H1 (cell line): Measurements from ENCODE around the gene CXCR4. TPM values are rescaled to one million over a fixed set of nuclear protein-coding genes. Genes with fewer than 3 reads are reported as not detected.

Experiments
- CTCF ChIA-PET: fragments of 300-600 bp; sonication (Branson Sonifier 250); formaldehyde crosslinking; loops from one replicate; lab custom pipeline; 2021; ENCODE audit not compliant: partially characterized antibody; lab: Charles Lee
- POLR2A ChIA-PET: fragments of 300-600 bp; sonication (Branson Sonifier 250); formaldehyde crosslinking; loops from one replicate; lab custom pipeline; 2021; ENCODE audit warnings: inconsistent platforms; ENCODE audit not compliant: partially characterized antibody; lab: Charles Lee
- DNase-seq, 2 experiments: peaks; one replicate each; pipeline versions ENCODE4 v3.0.0 to v3.0.0-alpha.2; 2010 to 2022; ENCODE audit warnings: low spot score in 2 of 2, low read depth in 1 of 2, mixed read lengths in 1 of 2
- FAIRE-seq: peaks from 2 replicates; lab custom pipeline; 2011; peaks lifted over from hg19 to GRCh38; lab: Jason Lieb, UNC
- H2AFZ ChIP-seq: 2 replicates; pipeline ENCODE4 v1.8.1; 2012; ENCODE audit warnings: low read length, inconsistent platforms
- H2AK5ac ChIP-seq: 2 replicates; pipeline ENCODE4 v1.6.1; 2013; ENCODE audit warnings: low read depth, low read length
- H2BK120ac ChIP-seq: replicated peaks from 2 replicates; pipeline ENCODE3; 2013; ENCODE audit warnings: low read depth, low read length, inconsistent platforms
- H2BK12ac ChIP-seq: 2 replicates; pipeline ENCODE4 v1.6.1; 2013; ENCODE audit warnings: low read depth, low read length
- H2BK15ac ChIP-seq: 2 replicates; pipeline ENCODE4 v1.6.1; 2013; ENCODE audit warnings: low read length
- H2BK20ac ChIP-seq: 2 replicates; pipeline ENCODE4 v1.6.1; 2013; ENCODE audit warnings: low read length
- H2BK5ac ChIP-seq: 2 replicates; pipeline ENCODE4 v1.6.1; 2013; ENCODE audit warnings: low read depth, low read length
- H3K14ac ChIP-seq: 2 replicates; pipeline ENCODE4 v1.6.1; 2013; ENCODE audit warnings: inconsistent platforms; ENCODE audit not compliant: insufficient read length
- H3K18ac ChIP-seq: 2 replicates; pipeline ENCODE4 v1.6.1; 2013; ENCODE audit warnings: low read length; ENCODE audit errors: extremely low read depth
- H3K23ac ChIP-seq: 2 replicates; pipeline ENCODE4 v1.6.1; 2013; ENCODE audit warnings: inconsistent platforms; ENCODE audit not compliant: insufficient read length
- H3K23me2 ChIP-seq: 2 replicates; pipeline ENCODE4 v1.6.1; 2013; ENCODE audit warnings: low read depth, low read length
- H3K27ac ChIP-seq: 2 replicates; pipeline ENCODE4 v1.6.1; 2011; ENCODE audit warnings: low read depth, low read length, inconsistent platforms
- H3K27me3 ChIP-seq, 4 experiments: replicated peaks in 1 of 4; 1 replicate in 1 of 4; 2 replicates in 3 of 4; pipeline versions ENCODE4 v1.6.1 to v1.8.1; 2011 to 2013; ENCODE audit warnings: low read length in 3 of 4, mild to moderate bottlenecking in 3 of 4, inconsistent platforms in 2 of 4, mixed read lengths in 2 of 4, moderate library complexity in 1 of 4; ENCODE audit not compliant: control insufficient read depth in 3 of 4, insufficient read depth in 3 of 4; ENCODE audit errors: extremely low read depth in 1 of 4
- H3K36me3 ChIP-seq, 4 experiments: 2 replicates each; pipeline versions ENCODE4 v1.6.1 to v1.8.1; 2011 to 2013; ENCODE audit warnings: mild to moderate bottlenecking in 4 of 4, low read length in 3 of 4, moderate library complexity in 2 of 4, control low read depth in 1 of 4, inconsistent platforms in 1 of 4; ENCODE audit not compliant: insufficient read depth in 4 of 4, control insufficient read depth in 2 of 4
- H3K4ac ChIP-seq: replicated peaks from 2 replicates; pipeline ENCODE3; 2013; ENCODE audit warnings: low read length, low read depth, mixed read lengths, inconsistent platforms; ENCODE audit not compliant: insufficient read length
- H3K4me1 ChIP-seq, 4 experiments: replicated peaks in 1 of 4; 1 replicate in 1 of 4; 2 replicates in 3 of 4; pipeline versions ENCODE4 v1.6.1 to v1.8.1; 2011 to 2013; ENCODE audit warnings: low read length in 3 of 4, inconsistent platforms in 2 of 4, mixed read lengths in 1 of 4; ENCODE audit not compliant: insufficient read depth in 4 of 4, control insufficient read depth in 3 of 4
- H3K4me2 ChIP-seq, 2 experiments: 2 replicates each; pipeline versions ENCODE4 v1.6.1 to v1.8.1; 2011 to 2013; ENCODE audit warnings: low read depth in 2 of 2, low read length in 2 of 2, control low read depth in 1 of 2, inconsistent platforms in 1 of 2, mild to moderate bottlenecking in 1 of 2; ENCODE audit not compliant: insufficient read depth in 1 of 2
- H3K4me3 ChIP-seq, 4 experiments: fragments of 200-600, 300-600 bp in 1 of 4; sonication (generic), shearing (Covaris generic), sonication (Bioruptor Twin) in 1 of 4; 2 replicates each; pipeline versions ENCODE4 v1.5.1 to v1.8.1; 2011 to 2016; ENCODE audit warnings: low read length in 4 of 4, low read depth in 3 of 4, control low read depth in 2 of 4, inconsistent platforms in 2 of 4, mild to moderate bottlenecking in 2 of 4, mixed read lengths in 1 of 4, moderate library complexity in 1 of 4; ENCODE audit not compliant: insufficient read depth in 2 of 4; ENCODE audit errors: extremely low read depth in 1 of 4
- H3K56ac ChIP-seq: replicated peaks from 2 replicates; pipeline ENCODE3; 2013; ENCODE audit warnings: low read depth, mild to moderate bottlenecking, mixed read lengths, low read length, inconsistent platforms; ENCODE audit not compliant: insufficient read length
- H3K79me1 ChIP-seq: 2 replicates; pipeline ENCODE4 v1.6.1; 2013; ENCODE audit warnings: low read depth, low read length, control low read depth
- H3K79me2 ChIP-seq, 2 experiments: 2 replicates each; pipeline versions ENCODE4 v1.6.1 to v1.8.1; 2012 to 2013; ENCODE audit warnings: low read length in 2 of 2, mild to moderate bottlenecking in 2 of 2, inconsistent platforms in 1 of 2; ENCODE audit not compliant: insufficient read depth in 2 of 2, control insufficient read depth in 1 of 2
- H3K9ac ChIP-seq, 4 experiments: replicated peaks in 1 of 4; 1 replicate in 1 of 4; 2 replicates in 3 of 4; pipeline versions ENCODE4 v1.6.1 to v1.8.1; 2011 to 2013; ENCODE audit warnings: low read depth in 3 of 4, low read length in 3 of 4, control low read depth in 2 of 4, mild to moderate bottlenecking in 2 of 4, moderate library complexity in 2 of 4, inconsistent platforms in 1 of 4; ENCODE audit errors: extremely low read depth in 1 of 4
- H3K9me3 ChIP-seq, 2 experiments: 2 replicates each; pipeline versions ENCODE4 v1.6.1 to v1.8.1; 2012 to 2013; ENCODE audit warnings: mild to moderate bottlenecking in 2 of 2, moderate library complexity in 2 of 2, control low read depth in 1 of 2, inconsistent platforms in 1 of 2, low read depth in 1 of 2, low read length in 1 of 2, mixed read lengths in 1 of 2; ENCODE audit not compliant: insufficient read depth in 2 of 2
- H4K20me1 ChIP-seq, 2 experiments: replicated peaks in 1 of 2; 2 replicates each; pipeline versions ENCODE3 to v1.8.1; 2011 to 2013; ENCODE audit warnings: inconsistent platforms in 2 of 2, low read length in 2 of 2, mild to moderate bottlenecking in 1 of 2; ENCODE audit not compliant: insufficient read depth in 2 of 2, control insufficient read depth in 1 of 2
- H4K5ac ChIP-seq: 2 replicates; pipeline ENCODE4 v1.6.1; 2013; ENCODE audit warnings: low read length, low read depth, mixed read lengths, inconsistent platforms; ENCODE audit not compliant: insufficient read length
- H4K8ac ChIP-seq: 2 replicates; pipeline ENCODE4 v1.8.0; 2013; ENCODE audit warnings: mild to moderate bottlenecking, moderate library complexity, low read length, inconsistent platforms; ENCODE audit not compliant: insufficient read depth; ENCODE audit errors: extremely low read depth
- H4K91ac ChIP-seq: replicated peaks from 2 replicates; pipeline ENCODE3; 2013; ENCODE audit warnings: low read length, mixed read lengths, inconsistent platforms; ENCODE audit not compliant: insufficient read length
- JUN ChIP-seq: IDR thresholded peaks from 2 replicates; pipeline ENCODE4 v1.6.1; 2011; ENCODE audit warnings: low read depth, mild to moderate bottlenecking, improper control_type of control experiment, low read length
- NRF1 ChIP-seq: IDR thresholded peaks from 2 replicates; pipeline ENCODE4 v1.6.1; 2011; ENCODE audit warnings: mild to moderate bottlenecking, low read depth, low read length, improper control_type of control experiment
- PHF8 ChIP-seq: fragments of 200-600 bp; sonication (generic); conservative IDR thresholded peaks from 2 replicates; pipeline ENCODE4 v1.7.1; 2012; ENCODE audit warnings: low read depth, mild to moderate bottlenecking, inconsistent platforms, low read length, moderate library complexity
- POLR2A ChIP-seq, 2 experiments: IDR thresholded peaks; 1 replicate in 1 of 2; 2 replicates in 1 of 2; pipeline ENCODE4 v1.6.1; 2011; ENCODE audit warnings: low read depth in 2 of 2, low read length in 2 of 2, mild to moderate bottlenecking in 2 of 2; ENCODE audit errors: control extremely low read depth in 1 of 2
- RFX5 ChIP-seq: IDR thresholded peaks from 2 replicates; pipeline ENCODE4 v1.6.1; 2011; ENCODE audit warnings: low read depth, low read length, improper control_type of control experiment, borderline replicate concordance
- SIRT6 ChIP-seq: IDR thresholded peaks from one replicate; pipeline ENCODE4 v1.7.1; 2012; ENCODE audit warnings: low read length, inconsistent platforms
- SUZ12 ChIP-seq: fragments of 200-600 bp; sonication (generic); IDR thresholded peaks from 2 replicates; pipeline ENCODE4 v1.6.1; 2012; ENCODE audit warnings: mild to moderate bottlenecking, inconsistent platforms, low read length, moderate library complexity, mixed read lengths
- TAF1 ChIP-seq: IDR thresholded peaks from 2 replicates; pipeline ENCODE4 v1.6.1; 2011; ENCODE audit warnings: mild to moderate bottlenecking, low read depth, low read length
- TAF7 ChIP-seq: optimal IDR thresholded peaks from 2 replicates; pipeline ENCODE3; 2011; ENCODE audit warnings: low read depth, mild to moderate bottlenecking, inconsistent platforms, low read length, moderate library complexity, borderline replicate concordance
- TCF12 ChIP-seq: IDR thresholded peaks from 2 replicates; pipeline ENCODE4 v1.6.1; 2011; ENCODE audit warnings: low read depth, mild to moderate bottlenecking, low read length
- WGBS, 2 experiments: shearing (Covaris generic) in 1 of 2; methylation state at CpG; one replicate each; pipeline versions ENCODE4 v1.1.6 to v1.1.7; 2013 to 2015; ENCODE audit warnings: low lambda C conversion rate in 2 of 2, mixed read lengths in 2 of 2, inconsistent platforms in 1 of 2, low coverage in 1 of 2, missing lambda C conversion rate in 1 of 2; ENCODE audit not compliant: insufficient replicate concordance in 2 of 2, insufficient coverage in 1 of 2, insufficient read length in 1 of 2; ENCODE audit errors: extremely low coverage in 1 of 2, missing lambda C conversion rate in 1 of 2; 5-methylcytosine and 5-hydroxymethylcytosine counted together
- polyA plus RNA-seq, 7 experiments: library from polyadenylated mRNA; depleted of rRNA in 3 of 7; stranded (reverse) in 5 of 7; unstranded in 2 of 7; fragments of >200 nt in 5 of 7; fragments of 200-250 nt in 2 of 7; gene quantifications; 1 replicate in 5 of 7; 2 replicates in 1 of 7; 4 replicates in 1 of 7; pipeline versions ENCODE4 v1.2.1 to v1.2.3, GENCODE V29; 2011 to 2013; ENCODE audit warnings: missing spikeins in 2 of 7, mixed read lengths in 2 of 7
- total RNA-seq: library from RNA; stranded (reverse); fragmentation: NEBNext Ultra II Directional; extraction: Animal tissue kit (Norgen Biotek cat#: 25700); gene quantifications from 2 replicates; pipeline ENCODE4 v1.2.1, GENCODE V29; 2021
- TF ChIP-seq, protein P1 (sequence below): IDR thresholded peaks from 2 replicates; pipeline ENCODE4 v1.6.1; 2012; ENCODE audit warnings: low read length, inconsistent platforms

CXCR4 gene
- total and polyA plus RNA-seq, 2 of the 8 experiments (the other 6 are each of a cell fraction or from before 2014, with no cell fraction given): 1.8 to 2.8 TPM

GRCh38 chr2:136130045-136130444 lies 12.1 kb upstream of the CXCR4 start:
- no peak overlapping the region for H4K8ac ChIP-seq
- H2BK12ac ChIP-seq: no peak overlapping the region
- DNase-seq: no peak
- H3K4ac ChIP-seq: no peak overlapping the region
- peaks cover 2% of the 10 kb centered on the region; the same call in 1 of the 2 replicates for H3K23me2 ChIP-seq
- H3K27me3 ChIP-seq: peaks cover 0 to 1% (median 0%) of the 10 kb centered on the region in 4 experiments; a peak in 1 of 7 replicates
- H3K4me1 ChIP-seq: peaks cover 0 to 9% (median 2%) of the 10 kb centered on the region in 4 experiments; a peak in 3 of 7 replicates
- no peak overlapping the region for H3K4me2 ChIP-seq
- no peak for FAIRE-seq
- H4K91ac ChIP-seq: no peak overlapping the region
- no peak overlapping the region for H2BK20ac ChIP-seq
- H3K14ac ChIP-seq: no peak overlapping the region
- no peak overlapping the region for H2BK15ac ChIP-seq
- H3K4me3 ChIP-seq: no peak overlapping the region
- no peaks in the 10 kb centered on the region for H3K79me1 ChIP-seq
- CTCF ChIA-PET: interaction anchor here (0.7 to 3.2 kb wide), 2 partner anchors 96 to 133 kb away, joined by 3 to 12 read pairs; no protein-coding TSS in a partner anchor
- H3K9me3 ChIP-seq: no peaks in the 10 kb centered on the region
- TF ChIP-seq SUZ12: no peak
- no peak for TF ChIP-seq TAF7
- TF ChIP-seq PHF8: no peak
- TF ChIP-seq, protein P1, sequence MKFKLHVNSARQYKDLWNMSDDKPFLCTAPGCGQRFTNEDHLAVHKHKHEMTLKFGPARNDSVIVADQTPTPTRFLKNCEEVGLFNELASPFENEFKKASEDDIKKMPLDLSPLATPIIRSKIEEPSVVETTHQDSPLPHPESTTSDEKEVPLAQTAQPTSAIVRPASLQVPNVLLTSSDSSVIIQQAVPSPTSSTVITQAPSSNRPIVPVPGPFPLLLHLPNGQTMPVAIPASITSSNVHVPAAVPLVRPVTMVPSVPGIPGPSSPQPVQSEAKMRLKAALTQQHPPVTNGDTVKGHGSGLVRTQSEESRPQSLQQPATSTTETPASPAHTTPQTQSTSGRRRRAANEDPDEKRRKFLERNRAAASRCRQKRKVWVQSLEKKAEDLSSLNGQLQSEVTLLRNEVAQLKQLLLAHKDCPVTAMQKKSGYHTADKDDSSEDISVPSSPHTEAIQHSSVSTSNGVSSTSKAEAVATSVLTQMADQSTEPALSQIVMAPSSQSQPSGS: no peak
- no peak for TF ChIP-seq JUN
- TF ChIP-seq TCF12: no peak
- TF ChIP-seq NRF1: no peak
- no peak for TF ChIP-seq POLR2A (IDR thresholded peaks at IDR 0.05; ENCODE audit: control extremely low read depth in 1 of 2, low read depth in 2 of 2, low read length in 2 of 2)
- TF ChIP-seq SIRT6: no peak
- TF ChIP-seq TAF1: no peak
- no peak for TF ChIP-seq RFX5
- H3K9ac ChIP-seq: no peak overlapping the region
- POLR2A ChIA-PET: no interaction called here
- no peaks in the 10 kb centered on the region for H3K79me2 ChIP-seq
- no peak overlapping the region for H3K23ac ChIP-seq
- H3K27ac ChIP-seq: no peak overlapping the region
- 95% methylated on average over 3 of the region's 3 CpGs; no CpG with 5 or more reads in 1 of the 2 experiments for WGBS, 2 experiments
- H3K36me3 ChIP-seq: no peaks in the 10 kb centered on the region
- H4K20me1 ChIP-seq: no peaks in the 10 kb centered on the region
- no peak overlapping the region for H2AK5ac ChIP-seq
- H4K5ac ChIP-seq: no peak overlapping the region
- H3K18ac ChIP-seq: no peak overlapping the region
- H2BK120ac ChIP-seq: no peak overlapping the region
- no peak overlapping the region for H2BK5ac ChIP-seq
- no peak overlapping the region for H2AFZ ChIP-seq
- no peak overlapping the region for H3K56ac ChIP-seq
